Right renal cortex interstitium (tissue), 3 donors: ENCODE data around the gene NTSR1. TPM values are rescaled to one million over a fixed set of nuclear protein-coding genes. Genes with fewer than 3 reads are reported as not detected.

Experiments
- DNase-seq, 3 donors: peaks; one replicate each; pipeline ENCODE4 v3.0.0-alpha.2; 2013; ENCODE audit warnings: low read depth in 3 of 3, low spot score in 2 of 3
- polyA plus RNA-seq, 3 donors: library from polyadenylated mRNA; unstranded; fragments of 120-200 nt; gene quantifications; one replicate each; pipeline ENCODE4 v1.2.1, GENCODE V29; 2013; ENCODE audit not compliant: insufficient read length in 3 of 3

NTSR1 gene
- 1 to 10 TPM in 2 of 3 donors, under 1 TPM in 1; 0.96 to 1.2 (median 1.0) TPM for polyA plus RNA-seq

GRCh38 chr20:62708591-62709536 lies at the start of gene NTSR1:
NTSR1 (plus strand) TSS chr20:62708836; CDS start chr20:62709208, 372 bp downstream.
- DNase-seq, result no peak

- no peak for DNase-seq
Measured at GRCh38 chr20:62659488-62660239, 49.0 kb upstream of the NTSR1 start.

- no peak for DNase-seq
Measured at GRCh38 chr20:62660240-62660615, 48.4 kb upstream of the NTSR1 start.

GRCh38 chr20:62660768-62661167 lies 47.9 kb upstream of the NTSR1 start:
- no peak for DNase-seq

- no peak for DNase-seq
Measured at GRCh38 chr20:62661647-62662046, 47.0 kb upstream of the NTSR1 start.

GRCh38 chr20:62662422-62662821 lies 46.2 kb upstream of the NTSR1 start:
- DNase-seq, result no peak

- DNase-seq, result no peak
Measured at GRCh38 chr20:62663145-62664018, 45.3 kb upstream of the NTSR1 start.

GRCh38 chr20:62664019-62664971 lies 44.3 kb upstream of the NTSR1 start:
- no peak for DNase-seq

- DNase-seq, result no peak
Measured at GRCh38 chr20:62665153-62665754, 43.4 kb upstream of the NTSR1 start.

GRCh38 chr20:62665826-62666735 lies 42.6 kb upstream of the NTSR1 start:
- no peak for DNase-seq

- no peak for DNase-seq
Measured at GRCh38 chr20:62666736-62667529, 41.7 kb upstream of the NTSR1 start.

- DNase-seq, result no peak
Measured at GRCh38 chr20:62667530-62668440, 40.9 kb upstream of the NTSR1 start.

- DNase-seq, result peak; percentile 54 to 70 (median 64)
Measured at GRCh38 chr20:62668441-62669027, 40.1 kb upstream of the NTSR1 start.

- no peak for DNase-seq
Measured at GRCh38 chr20:62669249-62669648, 39.4 kb upstream of the NTSR1 start.

- no peak for DNase-seq
Measured at GRCh38 chr20:62670156-62670555, 38.5 kb upstream of the NTSR1 start.

- DNase-seq, result no peak
Measured at GRCh38 chr20:62670998-62671397, 37.6 kb upstream of the NTSR1 start.
